NAMALWA (cell line): Measurements from ENCODE around the gene CAT.
A peak's percentile ranks its signal among the peaks of the same experiment; 100 is the strongest.

Experiments
- DNase-seq: peaks from one replicate; pipeline ENCODE4 v3.0.0-alpha.2; 2015; ENCODE audit warnings: low spot score

The CAT gene

DNA sequence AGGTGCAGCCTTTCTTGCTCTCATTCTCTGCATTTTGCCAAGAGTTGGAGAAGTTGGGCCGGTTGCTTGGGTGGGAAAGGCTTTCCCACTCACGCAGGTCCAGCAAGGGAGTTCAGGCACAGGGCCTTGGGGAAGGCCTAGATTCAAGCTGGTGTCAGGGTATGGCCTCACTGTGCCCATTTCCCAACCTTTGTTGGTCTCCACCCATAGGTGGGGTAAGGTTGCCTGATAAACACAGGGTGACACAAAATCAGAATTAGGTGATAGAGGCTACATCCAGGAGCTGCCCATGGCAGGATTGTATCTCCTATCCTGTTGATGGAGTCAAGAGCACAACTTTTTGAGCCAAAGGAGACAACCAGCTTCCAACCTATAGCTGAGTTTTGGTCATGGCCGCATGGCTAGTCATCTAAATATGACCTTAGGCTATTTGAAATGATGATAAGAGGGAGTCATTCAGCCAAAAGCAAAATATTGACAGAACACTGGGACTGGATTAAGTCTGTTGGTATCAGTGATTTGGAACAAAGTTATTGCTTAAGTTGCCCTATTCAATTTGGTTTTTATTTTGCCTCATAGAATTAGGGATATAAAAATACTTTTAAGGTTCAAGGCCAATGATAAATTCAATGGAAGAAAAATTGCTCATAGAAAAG lies 20.9 kb downstream of the CAT start:
- DNase-seq, result no peak

DNA sequence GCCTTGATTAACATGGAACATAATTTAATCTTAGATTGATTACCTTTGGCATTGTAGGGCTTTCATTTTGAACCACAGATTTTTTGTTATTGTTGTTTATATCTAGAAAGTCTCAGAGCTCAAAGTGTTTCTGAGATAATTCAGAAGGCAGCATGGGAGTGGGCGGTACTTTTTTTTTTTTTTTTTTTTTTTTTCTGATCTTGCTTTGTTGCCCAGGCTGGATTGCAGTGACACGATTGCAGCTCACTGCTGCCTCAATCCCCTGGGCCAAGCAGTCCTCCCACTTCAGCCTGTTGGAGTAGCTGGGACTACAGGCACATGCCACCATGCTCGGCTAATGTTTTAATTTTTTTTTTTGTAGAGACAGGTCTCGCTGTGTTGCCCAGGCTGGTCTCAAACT lies 21.5 kb downstream of the CAT start:
- DNase-seq, result no peak

DNA sequence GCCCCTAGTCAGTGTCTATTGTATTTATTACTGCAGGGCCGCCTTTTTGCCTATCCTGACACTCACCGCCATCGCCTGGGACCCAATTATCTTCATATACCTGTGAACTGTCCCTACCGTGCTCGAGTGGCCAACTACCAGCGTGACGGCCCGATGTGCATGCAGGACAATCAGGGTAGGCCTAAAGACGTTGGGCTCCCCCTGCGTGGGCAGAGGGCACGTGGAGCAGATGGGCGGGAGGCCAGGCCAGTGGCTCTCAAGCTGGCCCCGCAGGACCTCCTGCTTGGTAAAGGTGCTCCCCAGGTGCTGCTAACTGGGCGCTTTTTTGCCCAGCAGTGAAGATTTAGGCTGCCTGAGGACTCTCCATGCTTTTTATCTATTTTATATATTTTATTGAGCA lies 22.5 kb downstream of the CAT start:
- DNase-seq, result no peak

DNA sequence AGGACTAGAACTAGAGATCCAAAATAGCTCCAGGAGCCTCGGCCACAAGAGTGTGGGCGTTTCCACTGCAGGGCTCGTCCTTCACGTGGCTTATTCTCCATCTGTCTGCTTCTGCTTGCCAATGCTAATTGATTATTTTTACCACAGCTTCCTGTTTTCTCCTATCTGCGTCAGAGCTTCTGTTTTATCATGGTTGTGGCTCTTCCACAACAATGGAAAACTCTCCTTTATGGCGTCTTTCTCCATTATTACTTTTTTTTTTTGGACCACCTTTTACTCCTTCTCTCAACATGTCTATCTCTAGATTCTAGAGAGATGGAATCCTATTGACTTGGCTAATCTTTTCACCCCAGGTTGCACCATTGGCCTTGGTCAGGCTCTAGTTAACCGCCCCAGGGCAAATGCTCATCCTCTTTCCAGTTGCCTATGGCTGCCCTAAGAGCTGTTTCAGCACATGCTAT lies 25.9 kb downstream of the CAT start:
- no peak for DNase-seq

- no peak for DNase-seq
Observed at GRCh38 chr11:34466802-34467488, 28.2 kb downstream of the CAT start.

DNA sequence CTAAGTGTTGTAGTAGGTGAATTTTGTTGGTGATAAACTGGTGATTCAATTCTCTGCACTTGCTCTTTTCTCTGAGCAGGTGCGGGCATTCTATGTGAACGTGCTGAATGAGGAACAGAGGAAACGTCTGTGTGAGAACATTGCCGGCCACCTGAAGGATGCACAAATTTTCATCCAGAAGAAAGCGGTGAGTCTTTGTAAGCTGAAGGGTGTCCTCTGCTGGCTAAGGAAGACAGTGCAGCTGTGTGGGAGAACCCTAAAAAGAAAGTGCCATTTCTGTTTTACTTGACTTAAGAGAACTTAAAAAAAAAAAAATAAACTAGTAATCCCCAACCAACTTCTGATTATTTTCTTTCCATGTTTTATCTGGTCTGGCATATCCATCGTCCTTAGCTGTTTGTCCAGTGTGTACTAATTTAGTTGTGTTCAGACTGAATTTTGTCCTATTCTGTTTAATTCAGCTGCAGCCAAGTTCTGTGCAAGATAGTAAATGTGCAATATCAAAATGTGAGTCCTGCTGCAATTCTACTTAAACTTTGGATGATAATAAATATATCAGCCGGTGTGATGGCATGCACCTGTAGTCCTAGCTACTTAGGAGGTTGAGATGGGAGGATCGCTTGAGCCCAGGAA lies 29.6 kb downstream of the CAT start:
- peak; percentile 73 for DNase-seq

DNA sequence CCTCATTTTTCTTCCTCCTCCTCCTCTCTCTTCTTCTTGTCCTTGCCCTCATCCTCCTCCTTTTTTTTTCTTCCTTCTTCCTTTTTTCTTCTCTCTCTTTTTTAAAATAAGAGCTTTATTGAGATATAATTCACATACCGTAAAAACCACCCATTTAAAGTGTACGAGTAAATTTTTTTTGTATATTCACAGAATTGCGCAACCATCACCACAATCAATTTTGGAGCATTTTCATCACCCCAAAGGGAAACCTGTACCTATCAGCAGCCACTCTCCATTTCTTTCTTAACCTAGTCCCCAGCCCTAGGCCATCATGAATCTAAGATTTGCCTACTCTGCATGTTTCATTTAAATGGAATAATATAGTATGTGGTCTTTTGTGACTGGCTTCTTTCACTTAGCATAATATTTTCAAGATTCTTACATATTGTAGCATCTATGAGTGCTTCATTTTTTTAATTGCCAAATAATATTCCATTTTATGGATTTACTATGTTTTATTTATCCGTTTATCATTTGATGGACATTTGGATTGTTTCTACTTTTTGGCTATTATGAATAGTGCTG lies 35.0 kb downstream of the CAT start:
- DNase-seq, result no peak

GRCh38 chr11:34475656-34476055 lies 36.9 kb downstream of the CAT start:
- no peak for DNase-seq

- DNase-seq, result no peak
Observed at GRCh38 chr11:34476849-34477248, 38.1 kb downstream of the CAT start.

GRCh38 chr11:34478845-34479663 lies 40.3 kb downstream of the CAT start:
- DNase-seq, result no peak

DNA sequence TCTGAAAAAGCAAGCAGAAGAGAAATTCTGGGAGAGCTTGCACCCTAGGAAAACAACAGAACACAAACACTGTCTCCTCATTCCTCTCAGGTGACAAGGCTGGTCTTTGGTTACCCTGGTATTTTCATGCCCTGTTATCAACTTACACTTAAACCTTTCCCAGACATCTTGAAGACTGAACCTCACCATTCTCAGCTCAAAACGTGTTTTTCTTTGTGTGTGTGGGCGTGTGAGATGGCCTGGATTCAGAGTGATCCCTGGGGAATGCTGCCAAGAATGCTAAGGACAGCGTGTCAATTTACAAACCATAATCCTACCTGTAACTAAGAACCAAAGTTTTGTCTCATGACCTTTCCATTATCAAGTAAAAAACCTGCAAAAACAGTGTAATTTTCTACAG lies 41.6 kb downstream of the CAT start:
- no peak for DNase-seq

GRCh38 chr11:34481307-34481706 lies 42.6 kb downstream of the CAT start:
- no peak for DNase-seq

DNA sequence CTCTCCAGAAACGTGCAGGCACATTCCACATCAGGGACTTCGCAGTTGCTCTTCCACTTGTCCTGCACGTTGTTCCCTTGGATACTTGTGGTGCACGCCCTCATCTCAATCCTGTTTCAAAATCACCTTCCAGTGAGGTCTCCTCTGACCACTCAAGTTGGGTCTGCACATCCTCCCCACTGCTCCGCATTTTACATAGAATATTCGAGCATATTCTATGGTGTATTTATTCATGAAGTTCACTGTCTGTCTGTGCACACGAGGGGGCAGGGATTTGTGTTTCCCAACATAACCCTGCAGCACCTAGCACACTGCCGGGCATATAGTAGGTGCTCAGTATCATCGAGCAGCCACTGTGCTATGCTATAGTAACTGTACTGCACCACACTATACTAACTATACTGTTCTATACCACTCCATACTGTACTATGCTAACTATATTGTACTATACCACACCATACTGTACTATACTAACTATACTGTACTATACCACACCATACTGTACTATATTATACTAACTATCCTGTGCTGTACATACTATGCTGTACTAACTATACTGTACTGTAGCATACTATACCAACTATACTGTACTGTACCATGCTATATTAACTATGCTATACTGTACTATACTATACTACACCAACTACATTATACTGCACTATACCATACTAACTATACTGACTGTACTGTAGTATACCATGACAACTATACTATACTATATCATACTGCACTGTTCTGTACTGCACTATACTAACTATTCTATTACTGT lies 44.6 kb downstream of the CAT start:
- no peak for DNase-seq

DNA sequence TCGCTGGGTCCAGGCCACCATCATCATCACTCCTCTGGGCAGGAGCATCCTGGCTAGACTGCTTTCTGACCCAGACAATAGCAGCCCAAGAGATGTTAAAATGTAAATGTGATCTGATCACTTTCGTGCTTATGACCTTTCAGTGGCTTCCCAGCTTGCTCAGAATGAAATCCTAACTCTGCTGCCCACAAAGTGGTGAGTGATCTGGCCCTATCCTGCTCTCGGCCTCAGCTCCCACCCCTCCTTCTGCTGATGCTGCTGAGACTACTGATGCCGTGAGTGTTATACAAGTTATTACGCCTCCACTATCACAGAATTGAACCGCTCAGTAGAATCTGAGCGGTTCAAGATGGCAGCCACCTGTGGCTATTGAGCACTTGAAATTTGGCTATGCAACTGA lies 48.7 kb downstream of the CAT start:
- no peak for DNase-seq

GRCh38 chr11:34488855-34489557 lies 50.3 kb downstream of the CAT start:
- no peak for DNase-seq

- DNase-seq, result no peak
Observed at GRCh38 chr11:34490304-34490703, 51.6 kb downstream of the CAT start.

DNA sequence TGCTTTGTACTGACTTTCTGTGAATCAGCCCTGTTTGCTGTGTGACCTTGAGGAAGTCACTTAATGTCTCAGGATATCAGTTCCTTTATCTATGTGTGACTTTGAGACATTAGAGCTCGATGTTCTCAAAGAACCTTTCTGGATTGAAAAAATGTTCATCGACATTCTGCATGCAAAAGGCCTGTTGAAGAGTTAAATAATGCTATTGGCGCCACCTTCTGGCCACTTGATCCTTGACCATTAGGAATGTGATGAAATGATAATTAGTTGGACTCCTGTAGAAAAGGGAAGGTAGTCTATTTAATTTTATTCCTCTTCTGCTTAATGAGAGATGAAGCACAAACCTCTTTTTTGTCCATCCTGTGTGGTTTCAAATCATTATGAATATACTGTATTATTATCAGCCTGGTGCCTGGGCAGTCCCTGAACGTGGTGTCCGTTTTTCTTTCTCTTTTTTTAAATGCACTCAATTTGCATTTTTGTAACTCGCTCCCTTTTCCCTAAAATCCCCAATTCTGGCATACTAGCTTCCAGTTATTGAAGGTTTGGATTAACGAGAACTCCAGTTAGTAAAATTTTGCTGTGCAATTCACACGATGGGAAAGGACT lies 54.2 kb downstream of the CAT start:
- DNase-seq, result peak; percentile 76

- DNase-seq, result no peak
Observed at GRCh38 chr11:34493468-34493867, 54.7 kb downstream of the CAT start.

DNA sequence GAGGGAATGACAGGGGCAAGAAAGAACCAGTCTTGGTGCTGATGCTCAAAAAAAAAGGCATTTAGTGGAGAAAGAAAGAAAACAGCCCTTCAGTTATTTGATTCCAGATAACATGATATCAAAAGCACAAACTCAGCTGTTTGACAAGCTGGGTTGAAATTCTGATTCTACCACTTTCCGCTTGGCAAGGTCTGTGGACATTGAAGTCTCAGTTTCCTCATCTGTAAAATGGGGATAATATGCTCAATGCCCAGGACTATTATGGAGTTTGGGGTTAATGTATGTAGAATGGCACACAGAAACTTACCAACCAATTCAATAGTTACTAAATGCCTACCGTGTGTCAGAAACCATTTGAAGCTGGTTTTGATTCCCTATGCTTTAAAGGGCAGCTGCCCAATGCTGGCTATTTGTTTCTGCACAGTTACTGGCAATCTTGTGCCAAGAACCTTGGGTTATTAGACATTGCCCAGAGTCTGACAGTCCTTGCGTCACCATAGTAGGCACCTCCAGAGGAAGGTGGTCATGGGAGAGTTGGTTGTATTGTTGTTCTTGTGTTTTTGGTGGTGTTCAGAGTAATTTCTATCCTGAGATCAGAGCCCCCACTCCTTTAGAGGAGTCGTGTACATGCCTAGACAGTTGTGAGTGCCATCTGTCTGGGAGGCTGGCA lies 55.3 kb downstream of the CAT start:
- no peak for DNase-seq

DNA sequence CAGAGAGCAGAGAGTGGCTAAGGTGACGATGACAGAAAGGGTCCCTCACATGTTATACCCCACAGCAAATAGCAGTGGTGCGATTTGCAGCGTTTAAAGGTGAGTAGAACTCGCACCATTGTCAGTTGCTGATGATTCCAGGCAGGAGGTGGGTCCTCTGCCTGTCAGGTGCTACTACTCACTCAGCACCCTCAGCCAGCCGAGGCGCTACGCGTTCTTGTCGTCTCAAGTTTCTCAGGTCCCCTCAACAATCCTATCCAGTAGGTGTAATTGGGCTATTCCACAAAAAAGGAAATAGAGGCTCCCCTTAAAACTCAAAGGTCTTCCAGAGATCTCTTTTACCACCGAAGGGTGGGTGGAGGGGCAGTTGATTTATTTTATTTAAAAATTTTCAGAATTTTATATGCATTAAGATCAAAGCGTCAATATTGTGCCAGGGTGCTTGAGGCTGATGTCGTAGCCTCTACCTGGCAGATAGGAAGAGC lies 56.5 kb downstream of the CAT start:
- no peak for DNase-seq
